IPS-20b (cell line): ENCODE measurements around the gene NCCRP1.

ENCODE experiments used
- H3K27ac ChIP-seq: one replicate; pipeline ENCODE4 v1.5.1; 2013; ENCODE audit warnings: low read length
- H3K27me3 ChIP-seq: 2 replicates; pipeline ENCODE4 v1.6.1; 2013; ENCODE audit warnings: mild to moderate bottlenecking, low read length, inconsistent platforms; ENCODE audit not compliant: insufficient read depth
- H3K36me3 ChIP-seq: 2 replicates; pipeline ENCODE4 v1.6.1; 2013; ENCODE audit warnings: low read depth, mild to moderate bottlenecking, inconsistent platforms, low read length, moderate library complexity; ENCODE audit not compliant: insufficient read depth
- H3K4me1 ChIP-seq: 2 replicates; pipeline ENCODE4 v1.6.1; 2013; ENCODE audit warnings: mild to moderate bottlenecking, control low read depth, inconsistent platforms, low read length, moderate library complexity; ENCODE audit not compliant: insufficient read depth
- H3K4me3 ChIP-seq: 2 replicates; pipeline ENCODE4 v1.5.1; 2013; ENCODE audit warnings: mild to moderate bottlenecking, low read length, inconsistent platforms
- H3K9ac ChIP-seq: 2 replicates; pipeline ENCODE4 v1.6.1; 2013; ENCODE audit warnings: low read depth, mild to moderate bottlenecking, inconsistent platforms, low read length, moderate library complexity
- H3K9me3 ChIP-seq: 2 replicates; pipeline ENCODE4 v1.6.1; 2013; ENCODE audit warnings: mild to moderate bottlenecking, low read depth, low read length, inconsistent platforms; ENCODE audit not compliant: insufficient read depth

Gene NCCRP1

DNA sequence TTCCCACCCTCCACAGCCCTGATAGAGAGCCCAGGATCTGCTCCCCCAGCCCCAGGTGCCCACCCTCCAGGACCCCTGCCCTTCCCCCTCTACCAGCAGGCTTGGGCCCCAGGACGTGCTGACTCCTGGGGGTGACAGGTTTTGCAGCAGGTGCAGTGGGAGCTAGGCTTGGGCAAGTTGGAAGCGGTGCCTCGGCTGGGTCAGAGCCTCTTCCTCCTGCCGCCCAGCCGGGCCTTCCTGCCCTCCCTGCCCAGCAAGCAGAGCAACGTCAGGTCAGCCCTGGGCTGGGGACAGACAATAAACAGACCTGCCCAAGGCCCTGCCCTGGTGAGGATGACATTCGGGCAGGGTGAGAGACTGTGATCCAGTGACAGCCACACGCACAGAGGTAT is 9.2 kb upstream of the NCCRP1 start:
- Histone ChIP-seq H3K9me3 (no peaks in the 10 kb centered on the region), H3K4me3 (no peak overlapping the region), H3K36me3 (no peaks in the 10 kb centered on the region), H3K4me1 (no peaks in the 10 kb centered on the region), H3K9ac (no peak overlapping the region), H3K27ac (no peak overlapping the region), H3K27me3 (no peaks in the 10 kb centered on the region)

DNA sequence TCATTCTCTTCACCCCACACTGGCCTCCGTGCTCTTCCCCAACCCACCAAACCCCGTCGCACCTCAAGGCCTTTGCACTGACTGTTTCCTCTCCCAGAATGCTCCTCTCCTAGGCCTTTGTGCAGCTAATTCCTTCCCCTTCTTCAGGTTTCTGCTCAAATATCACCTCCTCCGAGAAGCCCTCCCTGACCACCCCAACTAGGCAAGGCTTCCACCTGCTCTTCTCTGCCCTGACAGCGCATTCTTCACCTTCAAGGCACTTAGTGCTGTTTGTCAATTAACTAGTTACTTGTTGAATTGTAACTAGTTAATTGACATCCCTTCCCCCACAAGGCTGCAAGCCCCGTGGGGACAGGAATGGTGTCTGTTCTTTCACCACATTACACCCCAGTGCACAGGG is 7.8 kb upstream of the NCCRP1 start:
- Histone ChIP-seq H3K27me3 (no peaks in the 10 kb centered on the region), H3K36me3 (no peaks in the 10 kb centered on the region), H3K4me3 (no peak overlapping the region), H3K9me3 (no peaks in the 10 kb centered on the region), H3K9ac (no peak overlapping the region), H3K4me1 (no peaks in the 10 kb centered on the region), H3K27ac (no peak overlapping the region)

DNA sequence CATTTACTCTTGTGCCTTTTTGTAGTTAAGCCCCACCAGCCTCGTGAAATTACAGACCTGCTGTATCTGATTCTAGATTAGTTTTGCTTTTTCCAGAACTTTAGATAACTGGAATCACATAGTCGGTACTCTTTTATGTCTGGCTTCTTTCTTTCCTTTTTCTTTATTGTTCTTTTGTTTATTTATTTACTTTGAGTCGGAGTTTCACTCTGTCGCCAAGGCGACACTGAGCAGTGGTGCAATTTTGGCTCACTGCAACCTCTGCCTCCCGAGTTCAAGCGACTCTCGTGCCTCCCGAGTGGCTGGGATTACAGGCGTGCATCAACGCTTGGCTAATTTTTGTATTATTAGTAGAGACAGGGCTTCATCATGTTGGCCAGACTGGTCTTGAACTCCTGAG is 6.0 kb upstream of the NCCRP1 start:
- Histone ChIP-seq H3K4me3 (no peak overlapping the region), H3K9me3 (no peaks in the 10 kb centered on the region), H3K27ac (no peak overlapping the region), H3K27me3 (peaks cover 11% of the 10 kb centered on the region), H3K36me3 (no peaks in the 10 kb centered on the region), H3K9ac (no peak overlapping the region), H3K4me1 (no peaks in the 10 kb centered on the region)

DNA sequence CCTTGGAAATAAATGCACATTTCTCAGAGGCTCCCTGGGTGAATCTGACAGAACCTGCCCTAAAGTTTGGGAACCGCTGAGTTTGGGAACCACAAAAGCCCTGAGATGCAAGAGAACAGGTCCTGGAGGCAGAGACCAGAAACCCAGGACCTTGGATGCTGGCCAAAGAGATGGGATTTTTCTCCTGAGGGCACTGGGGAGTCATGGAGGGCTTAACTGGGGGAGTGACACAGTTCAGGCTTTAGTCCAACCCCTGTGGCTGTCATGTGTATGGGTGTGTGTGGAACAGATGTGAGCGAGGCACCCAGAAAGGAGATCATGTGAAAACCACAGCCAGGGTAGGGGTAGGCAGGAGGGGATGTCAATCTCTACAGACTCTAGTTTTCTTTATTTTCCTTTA is 3.9 kb upstream of the NCCRP1 start:
- no peak overlapping the region for H3K9ac ChIP-seq

DNA sequence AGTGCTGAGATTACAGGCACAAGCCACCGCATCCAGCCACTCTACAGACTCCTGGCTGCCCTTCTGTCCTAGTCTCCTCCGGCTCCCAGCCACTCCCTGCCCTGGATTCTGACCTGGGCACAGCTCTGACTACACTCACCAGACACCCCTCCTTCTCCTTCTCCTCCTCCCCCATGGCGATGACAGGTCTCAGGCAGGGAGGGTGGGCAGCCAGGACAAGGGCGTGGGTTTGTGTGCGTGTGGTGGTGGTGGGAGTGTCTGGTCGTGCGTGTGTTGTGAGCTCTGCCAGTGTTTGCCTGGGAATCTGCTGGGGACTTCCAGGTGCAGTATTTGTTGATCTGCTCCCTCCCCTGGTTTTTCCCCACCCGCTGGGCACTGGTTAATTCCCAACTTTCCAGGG is 3.0 kb upstream of the NCCRP1 start:
- H3K9ac ChIP-seq: no peak overlapping the region
- H3K4me3 ChIP-seq: no peak overlapping the region
- no peaks in the 10 kb centered on the region for H3K9me3 ChIP-seq
- H3K4me1 ChIP-seq: peaks cover 2% of the 10 kb centered on the region; the same call in 1 of the 2 replicates
- no peaks in the 10 kb centered on the region for H3K36me3 ChIP-seq
- peaks cover 41% of the 10 kb centered on the region for H3K27me3 ChIP-seq
- H3K27ac ChIP-seq: no peak overlapping the region

More for the DNA sequence above, 3.9 kb upstream of the NCCRP1 start:
- H3K36me3 ChIP-seq: no peaks in the 10 kb centered on the region
- peaks cover 32% of the 10 kb centered on the region for H3K27me3 ChIP-seq
- H3K4me3 ChIP-seq: no peak overlapping the region
- peaks cover 2% of the 10 kb centered on the region; the same call in 1 of the 2 replicates for H3K4me1 ChIP-seq
- no peak overlapping the region for H3K27ac ChIP-seq
- H3K9me3 ChIP-seq: no peaks in the 10 kb centered on the region

DNA sequence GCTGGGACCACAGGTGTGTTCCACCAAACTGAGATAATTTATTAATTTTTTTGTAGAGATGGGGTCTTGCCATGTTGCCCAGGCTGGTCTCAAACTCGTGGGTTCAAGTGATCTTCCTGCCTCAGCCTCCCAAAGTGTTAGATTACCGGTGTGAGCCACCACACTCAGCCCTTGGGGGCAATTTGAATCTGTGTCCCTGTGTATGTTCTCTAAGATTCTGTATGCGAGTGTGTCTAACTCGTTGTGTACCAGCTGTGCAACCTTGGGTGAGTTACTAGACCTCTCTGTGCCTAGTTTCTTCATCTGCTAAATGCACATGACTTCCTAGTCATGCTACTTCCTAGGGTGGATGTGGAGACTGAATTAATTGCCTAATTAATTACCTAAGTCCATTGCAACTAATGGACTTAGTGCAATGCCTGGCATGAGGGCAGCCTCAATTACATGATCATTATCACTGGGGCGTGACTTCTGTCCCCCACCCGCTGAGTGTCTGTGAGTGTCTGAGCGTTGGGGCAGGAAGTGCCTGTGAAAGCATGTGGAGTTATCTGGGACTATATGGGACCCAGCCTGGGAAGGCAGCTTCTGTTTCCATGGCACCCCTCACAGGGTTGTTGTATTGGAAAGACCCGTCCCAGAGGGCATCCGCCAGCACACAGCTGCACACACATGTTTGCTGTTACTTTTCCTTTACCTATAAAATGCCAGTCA is 1.8 kb upstream of the NCCRP1 start:
- peaks cover 46% of the 10 kb centered on the region for H3K27me3 ChIP-seq
- H3K4me1 ChIP-seq: peaks cover 2% of the 10 kb centered on the region; the same call in 1 of the 2 replicates
- H3K36me3 ChIP-seq: no peaks in the 10 kb centered on the region
- no peaks in the 10 kb centered on the region for H3K9me3 ChIP-seq
- H3K9ac ChIP-seq: no peak overlapping the region
- H3K4me3 ChIP-seq: no peak overlapping the region
- no peak overlapping the region for H3K27ac ChIP-seq

DNA sequence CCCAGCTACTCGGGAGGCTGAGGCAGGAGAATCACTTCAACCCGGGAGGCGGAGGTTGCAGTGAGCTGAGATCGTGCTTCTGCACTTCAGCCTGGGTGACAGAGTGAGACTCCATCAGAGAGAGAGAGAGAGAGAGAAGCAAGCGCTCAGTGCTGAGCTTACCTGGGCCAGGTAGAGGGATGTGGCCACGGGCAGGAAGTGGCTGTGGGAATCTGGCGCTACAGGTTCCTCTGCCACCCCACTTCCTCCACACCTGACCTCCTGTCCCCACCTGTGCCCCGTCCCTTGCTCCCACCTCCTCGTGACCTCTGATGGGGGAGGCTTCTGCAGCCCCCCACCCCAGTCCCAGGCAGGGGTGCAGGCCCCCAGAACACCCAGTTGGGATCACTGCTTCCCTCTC is 1.0 kb upstream of the NCCRP1 start:
- Histone ChIP-seq H3K4me1 (peaks cover 2% of the 10 kb centered on the region; the same call in 1 of the 2 replicates), H3K9ac (no peak overlapping the region), H3K27ac (no peak overlapping the region), H3K9me3 (no peaks in the 10 kb centered on the region), H3K36me3 (no peaks in the 10 kb centered on the region), H3K4me3 (no peak overlapping the region), H3K27me3 (peaks cover 49% of the 10 kb centered on the region)

DNA sequence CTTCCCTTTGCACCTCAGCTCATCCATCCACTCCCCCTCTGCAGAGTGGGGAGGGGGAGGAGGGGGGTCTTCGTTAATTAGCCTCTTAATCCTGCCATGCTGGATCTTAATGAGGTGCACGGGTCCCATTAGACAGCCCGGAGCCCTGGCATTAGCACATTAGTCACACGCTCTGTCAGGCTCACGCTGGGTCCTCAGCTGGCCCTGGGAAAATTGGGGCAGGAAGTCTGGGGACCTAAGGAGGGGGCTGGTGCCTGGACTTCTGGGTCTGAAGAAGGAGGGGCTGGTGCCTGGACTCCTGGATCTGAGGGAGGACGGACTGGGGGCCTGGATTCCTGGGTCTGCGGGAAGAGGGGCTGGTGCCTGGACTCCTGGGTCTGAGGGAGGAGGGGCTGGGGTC is 444 bp upstream of the NCCRP1 start:
- no peak overlapping the region for H3K9ac ChIP-seq
- H3K36me3 ChIP-seq: no peaks in the 10 kb centered on the region
- H3K27ac ChIP-seq: no peak overlapping the region
- peaks cover 2% of the 10 kb centered on the region; the same call in 1 of the 2 replicates for H3K4me1 ChIP-seq
- H3K4me3 ChIP-seq: peak overlapping the region; percentile 49; the same call in 1 of the 2 replicates
- H3K9me3 ChIP-seq: no peaks in the 10 kb centered on the region
- peaks cover 55% of the 10 kb centered on the region for H3K27me3 ChIP-seq

DNA sequence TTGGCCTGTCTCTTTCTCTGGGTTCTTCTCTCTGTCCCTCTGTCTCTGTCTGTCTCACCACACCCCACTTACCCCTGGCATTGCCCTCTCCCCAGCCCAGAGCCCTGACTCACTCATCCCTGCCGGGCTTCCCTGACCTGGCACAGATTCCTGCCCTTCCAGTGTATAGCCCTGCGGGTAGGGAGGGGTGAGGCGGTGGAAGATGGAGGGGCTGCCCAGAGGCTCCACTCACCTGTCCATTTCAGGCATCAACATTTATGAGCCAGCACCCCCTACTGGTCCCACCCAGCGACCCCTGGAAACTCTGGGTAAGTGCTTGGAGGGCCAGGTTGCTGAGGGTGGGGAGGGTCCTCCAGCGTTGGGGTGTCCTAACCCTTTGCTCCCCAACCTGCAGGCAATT is 1.0 kb downstream of the NCCRP1 start:
- no peaks in the 10 kb centered on the region for H3K9me3 ChIP-seq
- H3K4me1 ChIP-seq: peaks cover 2% of the 10 kb centered on the region; the same call in 1 of the 2 replicates
- no peak overlapping the region for H3K27ac ChIP-seq
- no peak overlapping the region for H3K9ac ChIP-seq
- H3K36me3 ChIP-seq: no peaks in the 10 kb centered on the region
- no peak overlapping the region for H3K4me3 ChIP-seq
- peaks cover 68% of the 10 kb centered on the region for H3K27me3 ChIP-seq

DNA sequence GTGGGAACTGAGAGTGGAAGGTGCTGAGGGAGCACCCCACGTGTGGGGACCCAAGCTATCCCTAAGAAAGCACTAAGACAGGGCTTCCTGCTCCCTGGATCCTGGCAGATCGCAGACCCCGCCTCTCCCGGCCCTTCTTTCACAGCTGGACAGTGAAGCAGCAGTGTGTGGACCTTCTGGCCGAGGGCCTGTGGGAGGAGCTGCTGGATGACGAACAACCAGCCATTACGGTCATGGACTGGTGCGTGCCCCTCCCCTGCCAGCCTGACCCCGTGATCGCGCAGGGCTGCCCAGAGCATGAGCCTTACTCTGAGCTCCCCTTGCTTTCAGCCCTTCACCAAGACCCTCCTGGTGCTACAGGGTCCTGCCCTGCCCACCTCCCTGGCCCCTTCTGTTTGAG is 2.3 kb downstream of the NCCRP1 start:
- H3K9me3 ChIP-seq: no peaks in the 10 kb centered on the region
- no peak overlapping the region for H3K27ac ChIP-seq
- H3K4me3 ChIP-seq: no peak overlapping the region
- H3K36me3 ChIP-seq: no peaks in the 10 kb centered on the region
- no peak overlapping the region for H3K9ac ChIP-seq
- H3K4me1 ChIP-seq: peaks cover 2% of the 10 kb centered on the region; the same call in 1 of the 2 replicates
- peaks cover 80% of the 10 kb centered on the region for H3K27me3 ChIP-seq

DNA sequence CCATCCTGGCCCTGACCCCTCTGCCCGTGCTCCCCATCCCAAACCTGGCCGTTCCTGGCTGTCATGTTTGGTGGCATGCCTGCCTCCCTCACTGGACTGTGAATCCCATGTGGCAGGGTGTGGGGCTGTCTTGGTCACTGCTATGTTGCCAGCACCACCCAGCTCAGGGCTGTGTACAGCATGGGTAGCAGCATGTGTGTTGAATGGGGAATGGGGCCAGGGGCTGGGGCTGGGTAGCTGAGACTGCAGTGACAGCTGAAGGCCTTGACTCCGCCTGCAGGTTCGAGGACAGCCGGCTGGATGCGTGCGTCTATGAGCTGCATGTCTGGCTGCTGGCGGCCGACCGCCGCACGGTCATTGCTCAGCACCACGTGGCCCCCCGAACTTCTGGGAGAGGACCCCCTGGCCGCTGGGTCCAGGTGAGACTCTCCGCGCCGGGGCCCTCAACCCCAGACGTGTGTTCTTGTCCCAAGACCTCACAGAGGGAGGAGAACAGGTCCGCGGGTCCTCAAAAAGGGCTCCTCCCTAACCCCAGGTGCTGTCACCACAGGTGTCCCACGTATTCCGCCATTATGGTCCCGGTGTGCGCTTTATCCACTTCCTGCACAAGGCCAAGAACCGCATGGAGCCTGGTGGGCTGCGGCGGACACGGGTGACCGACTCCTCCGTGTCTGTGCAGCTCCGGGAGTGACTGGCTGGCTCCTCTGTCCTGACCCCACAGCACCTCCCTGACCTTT is 3.5 kb downstream of the NCCRP1 start:
- Histone ChIP-seq H3K9ac (no peak overlapping the region), H3K4me3 (no peak overlapping the region), H3K27me3 (peaks cover 87% of the 10 kb centered on the region), H3K9me3 (no peaks in the 10 kb centered on the region), H3K36me3 (no peaks in the 10 kb centered on the region), H3K4me1 (peaks cover 2% of the 10 kb centered on the region; the same call in 1 of the 2 replicates), H3K27ac (no peak overlapping the region)

DNA sequence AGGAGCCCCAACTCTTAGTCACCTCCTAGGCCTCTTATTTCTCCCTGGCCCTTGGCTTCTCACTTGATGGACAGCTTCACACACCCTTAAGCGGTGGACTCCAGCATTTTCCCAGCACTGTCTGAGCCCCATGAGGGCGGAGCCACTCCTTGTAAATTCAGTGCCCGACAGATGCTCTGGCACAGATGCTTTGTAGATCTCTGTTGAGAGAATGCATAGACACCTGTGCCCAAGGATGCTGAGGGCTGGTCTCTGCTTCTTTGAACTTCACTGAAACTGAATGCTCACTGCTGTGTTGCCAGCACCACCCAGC is 4.0 kb downstream of the NCCRP1 start:
- Histone ChIP-seq H3K9ac (no peak overlapping the region), H3K36me3 (no peaks in the 10 kb centered on the region), H3K4me3 (no peak overlapping the region), H3K9me3 (no peaks in the 10 kb centered on the region), H3K4me1 (peaks cover 2% of the 10 kb centered on the region; the same call in 1 of the 2 replicates), H3K27me3 (peaks cover 86% of the 10 kb centered on the region), H3K27ac (no peak overlapping the region)
